Left ventricle myocardium inferior (tissue), 1 donor: Measurements from ENCODE around the gene ARHGAP42. TPM values are rescaled to one million over a fixed set of nuclear protein-coding genes. Genes with fewer than 3 reads are reported as not detected.

Experiments used
- DNase-seq: peaks from one replicate; pipeline ENCODE4 v3.0.0-alpha.2; 2020
- H3K27ac ChIP-seq: fragments of 200-600 bp; replicated peaks from 2 replicates; pipeline ENCODE4 v1.8.0; 2021
- H3K27me3 ChIP-seq: fragments of 200-600 bp; 2 replicates; pipeline ENCODE4 v1.8.0; 2021; ENCODE audit warnings: low read depth
- H3K36me3 ChIP-seq: fragments of 200-600 bp; 2 replicates; pipeline ENCODE4 v1.8.0; 2021
- H3K4me1 ChIP-seq: fragments of 200-600 bp; 2 replicates; pipeline ENCODE4 v1.8.0; 2021
- H3K4me3 ChIP-seq: fragments of 200-600 bp; 2 replicates; pipeline ENCODE4 v1.8.0; 2021; ENCODE audit warnings: mild to moderate bottlenecking, moderate library complexity
- H3K9me3 ChIP-seq: fragments of 200-600 bp; replicated peaks from 2 replicates; pipeline ENCODE4 v1.8.0; 2021
- CTCF ChIP-seq: fragments of 200-600 bp; IDR thresholded peaks from 2 replicates; pipeline ENCODE4 v1.8.0; 2021; ENCODE audit warnings: antibody characterized with exemption, mild to moderate bottlenecking, borderline replicate concordance
- intact Hi-C: fragments of 100-400 bp; cut with micrococcal nuclease; formaldehyde crosslinking; loops from one replicate; pipeline ENCODE4 v1.11.0; 2022
- total RNA-seq: library from RNA; stranded (reverse); fragmentation: NEBNext Ultra II Directional; extraction: Animal tissue kit (Norgen Biotek cat#: 25700); gene quantifications from one replicate; pipeline ENCODE4 v1.2.1, GENCODE V29; 2021
- donor health status: DM: no; HTN: yes; CAD: no; lungs with severe emphysema.

The ARHGAP42 gene
- total RNA-seq, 1 donor from 2014 or later = 11.1 TPM

GRCh38 chr11:100922121-100922520, 235.0 kb downstream of the ARHGAP42 start:
- intact Hi-C loops = loop anchor here (10.0 kb wide), 1 partner anchor 67 kb away; no protein-coding TSS in a partner anchor

GRCh38 chr11:100923555-100923954, 236.5 kb downstream of the ARHGAP42 start:
- no peaks in the 10 kb centered on the region for H3K9me3 ChIP-seq
- intact Hi-C loops = loop anchor here (10.0 kb wide), 1 partner anchor 69 kb away; no protein-coding TSS in a partner anchor
- TF ChIP-seq CTCF = no peak
- H3K27me3 ChIP-seq = no peaks in the 10 kb centered on the region
- H3K4me3 ChIP-seq = no peak overlapping the region
- H3K4me1 ChIP-seq = peaks cover 11% of the 10 kb centered on the region
- DNase-seq = no peak
- H3K36me3 ChIP-seq = no peaks in the 10 kb centered on the region
- H3K27ac ChIP-seq = peak overlapping the region; percentile 53

More at GRCh38 chr11:100922121-100922520, 235.0 kb downstream of the ARHGAP42 start:
- Histone ChIP-seq H3K4me1 (peaks cover 11% of the 10 kb centered on the region), H3K36me3 (no peaks in the 10 kb centered on the region), H3K27me3 (no peaks in the 10 kb centered on the region), H3K9me3 (no peaks in the 10 kb centered on the region), H3K4me3 (no peak overlapping the region), H3K27ac (no peak overlapping the region)
- DNase-seq = no peak
- no peak for TF ChIP-seq CTCF

GRCh38 chr11:100925935-100926334, 238.8 kb downstream of the ARHGAP42 start:
- Histone ChIP-seq H3K4me3 (no peak overlapping the region), H3K27me3 (no peaks in the 10 kb centered on the region), H3K36me3 (no peaks in the 10 kb centered on the region), H3K27ac (no peak overlapping the region), H3K4me1 (peaks cover 9% of the 10 kb centered on the region), H3K9me3 (no peaks in the 10 kb centered on the region)
- intact Hi-C loops = loop anchor here (10.0 kb wide), 1 partner anchor 71 kb away; no protein-coding TSS in a partner anchor
- DNase-seq = no peak
- TF ChIP-seq CTCF = no peak

GRCh38 chr11:100927579-100927978, 240.5 kb downstream of the ARHGAP42 start:
- DNase-seq = no peak
- intact Hi-C loops = loop anchor here (10.0 kb wide), 1 partner anchor 73 kb away; no protein-coding TSS in a partner anchor
- Histone ChIP-seq H3K27me3 (no peaks in the 10 kb centered on the region), H3K9me3 (no peaks in the 10 kb centered on the region), H3K4me3 (no peak overlapping the region), H3K4me1 (peaks cover 9% of the 10 kb centered on the region), H3K27ac (no peak overlapping the region), H3K36me3 (no peaks in the 10 kb centered on the region)
- no peak for TF ChIP-seq CTCF

GRCh38 chr11:100928426-100928825, 241.3 kb downstream of the ARHGAP42 start:
- Histone ChIP-seq H3K9me3 (no peaks in the 10 kb centered on the region), H3K36me3 (no peaks in the 10 kb centered on the region), H3K4me1 (peaks cover 9% of the 10 kb centered on the region), H3K27ac (no peak overlapping the region), H3K4me3 (no peak overlapping the region), H3K27me3 (no peaks in the 10 kb centered on the region)
- no peak for TF ChIP-seq CTCF
- intact Hi-C loops = loop anchor here (10.0 kb wide), 1 partner anchor 74 kb away; no protein-coding TSS in a partner anchor
- DNase-seq = no peak
